HG02623 (cell line): ENCODE data around the gene PDAP1.
"Not testable (repeated sequence)": the region's sequence is repeated elsewhere in the genome, so short reads cannot be mapped to it uniquely, and the experiment has no call there.

Source experiments
- ATAC-seq: cut with Tn5 transposase; IDR thresholded peaks from one replicate; pipeline ENCODE4 v1.9.1; 2021; ENCODE audit warnings: moderate library complexity; ENCODE audit not compliant: unreplicated experiment

Gene PDAP1, protein sequence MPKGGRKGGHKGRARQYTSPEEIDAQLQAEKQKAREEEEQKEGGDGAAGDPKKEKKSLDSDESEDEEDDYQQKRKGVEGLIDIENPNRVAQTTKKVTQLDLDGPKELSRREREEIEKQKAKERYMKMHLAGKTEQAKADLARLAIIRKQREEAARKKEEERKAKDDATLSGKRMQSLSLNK

DNA sequence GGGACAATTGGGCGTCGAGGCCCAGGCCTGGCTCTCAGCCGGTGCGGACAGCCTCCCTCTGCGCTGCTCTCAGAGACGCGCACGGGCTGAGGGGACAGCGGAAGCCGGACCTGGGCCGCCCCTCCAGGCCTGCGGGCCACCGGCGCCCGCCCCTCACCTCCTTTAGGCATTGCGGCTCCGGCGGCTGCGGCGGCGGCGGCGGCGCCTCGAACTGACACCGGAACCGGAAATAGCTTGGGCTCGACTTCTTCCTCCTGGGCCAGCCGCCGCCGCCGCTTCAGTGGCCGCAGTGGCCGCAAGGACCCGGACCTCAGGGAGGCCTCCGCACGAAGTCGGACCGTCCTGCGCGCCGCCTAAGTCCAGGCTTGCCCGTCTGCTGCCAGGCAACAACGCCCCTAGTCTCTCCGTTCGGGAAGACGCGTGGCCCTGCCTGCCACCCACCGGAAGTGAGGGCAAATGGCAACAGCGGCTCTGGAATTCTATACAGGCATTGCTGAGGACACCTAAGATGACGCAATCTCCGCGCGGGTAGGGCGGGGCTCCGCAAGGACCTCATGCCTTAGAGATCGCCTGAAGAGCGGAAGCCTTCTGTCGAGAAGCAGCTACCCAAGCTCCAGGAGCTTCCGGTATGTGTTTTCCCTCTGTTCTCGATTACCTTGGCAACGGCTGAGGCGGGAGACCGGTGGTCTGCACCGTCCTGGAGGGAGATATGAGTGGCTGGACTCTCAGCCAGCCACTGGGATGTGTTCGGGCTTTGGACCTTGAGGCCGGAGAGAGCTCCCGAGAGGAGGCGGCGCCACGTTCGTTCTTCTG lies at the start of gene PDAP1, which contains the start of gene BUD31:
PDAP1 (minus strand) TSS at position 219 of the 813 bp plus-strand sequence; CDS start at position 170, 49 bp downstream.
BUD31 (plus strand) TSS at position 591 of the 813 bp plus-strand sequence. CDS start 2,124 bp downstream, outside the sequence.
- peak; percentile 75 for ATAC-seq

DNA sequence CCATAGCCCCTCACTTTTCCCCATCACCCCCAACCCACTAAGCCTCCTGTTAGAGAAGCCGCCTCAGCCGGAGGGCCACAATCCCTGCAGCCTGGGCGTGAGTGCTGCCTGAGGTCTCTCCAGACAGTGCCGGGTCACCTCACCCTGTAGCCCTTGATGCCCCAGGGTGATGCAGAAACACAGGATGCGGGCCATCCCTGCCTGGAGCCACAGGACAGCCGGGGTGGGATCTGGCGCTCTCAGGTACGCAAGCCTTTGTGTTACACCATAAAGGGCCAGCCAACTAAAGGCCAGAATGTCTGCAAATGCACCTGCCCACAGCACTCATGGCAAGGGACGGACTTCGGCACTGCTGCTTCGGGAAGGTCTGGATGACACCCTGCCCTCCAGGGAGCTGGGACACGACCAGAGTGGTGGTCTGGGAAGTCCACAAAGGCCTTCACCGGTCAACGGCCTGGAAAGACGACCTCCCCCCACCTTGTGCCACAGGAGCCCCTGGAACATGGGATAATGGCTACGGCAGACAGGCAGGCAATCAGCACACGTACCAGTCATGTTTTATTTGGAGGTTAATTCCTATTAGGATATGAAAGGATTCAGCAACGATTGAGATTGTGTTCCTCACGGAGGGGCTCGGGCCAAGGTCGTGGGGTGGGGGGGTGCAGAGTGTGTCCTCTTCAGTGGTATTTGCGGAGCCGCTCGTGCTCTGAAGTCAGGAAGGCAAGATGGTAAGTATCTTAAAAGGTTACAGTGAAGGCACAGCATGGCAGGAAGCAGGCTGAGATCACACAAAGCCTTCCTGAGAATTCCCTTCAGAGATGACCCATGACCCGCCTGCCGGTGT lies 49.5 kb upstream of the PDAP1 start:
- no peak for ATAC-seq

DNA sequence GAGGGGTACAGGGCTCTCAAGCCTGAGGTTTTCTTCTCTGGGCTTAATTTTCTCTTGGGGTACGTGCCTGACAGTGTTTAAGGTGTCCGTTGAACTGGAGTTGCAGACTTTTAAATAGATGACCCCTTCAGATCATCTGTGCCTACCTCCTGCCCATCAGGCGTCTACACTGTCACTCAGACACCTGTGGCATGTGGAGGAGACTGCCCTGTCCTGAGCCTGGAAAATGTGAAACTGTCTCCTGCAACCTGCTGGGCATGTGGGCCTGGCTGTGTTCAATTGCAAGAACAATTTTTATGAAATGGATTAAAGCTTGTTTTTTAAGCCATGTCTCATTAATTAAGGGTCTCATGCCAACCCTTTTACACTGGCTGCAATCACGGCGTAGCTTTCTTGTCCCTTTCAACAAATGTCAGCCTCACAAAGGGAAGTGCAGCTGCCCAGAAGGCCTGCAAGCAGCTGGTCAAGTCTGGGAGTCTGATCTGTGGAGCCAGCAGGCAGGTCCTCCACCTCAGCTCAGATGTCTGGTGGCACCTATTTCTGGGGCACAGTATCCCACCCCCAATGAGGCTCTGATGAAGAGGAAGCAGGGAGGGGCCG lies 48.8 kb upstream of the PDAP1 start:
- no peak for ATAC-seq

GRCh38 chr7:99456288-99456687 lies 47.9 kb upstream of the PDAP1 start:
- ATAC-seq, result no peak

- no peak for ATAC-seq
Observed at GRCh38 chr7:99455874-99456273, 47.5 kb upstream of the PDAP1 start.

DNA sequence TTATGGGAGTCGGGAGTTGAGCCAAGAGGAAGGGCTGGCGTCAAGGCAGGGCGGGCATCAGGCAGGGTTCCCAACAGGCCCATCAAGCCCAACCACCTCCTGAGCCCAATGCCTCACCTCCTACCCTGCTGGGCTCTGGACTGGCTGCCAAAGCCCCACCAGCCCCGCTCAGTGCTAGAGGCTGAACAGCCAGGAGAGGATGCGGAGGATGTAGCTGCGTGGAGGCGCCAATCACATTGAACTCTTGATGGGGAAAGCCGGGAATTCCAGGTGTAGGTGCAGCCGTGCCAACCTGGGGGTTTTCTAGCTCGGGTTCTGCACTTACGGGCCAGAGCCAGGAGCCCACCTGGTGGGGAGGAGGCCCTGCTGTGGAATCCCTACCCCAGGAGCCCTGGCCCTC lies 44.7 kb upstream of the PDAP1 start:
- no peak for ATAC-seq

DNA sequence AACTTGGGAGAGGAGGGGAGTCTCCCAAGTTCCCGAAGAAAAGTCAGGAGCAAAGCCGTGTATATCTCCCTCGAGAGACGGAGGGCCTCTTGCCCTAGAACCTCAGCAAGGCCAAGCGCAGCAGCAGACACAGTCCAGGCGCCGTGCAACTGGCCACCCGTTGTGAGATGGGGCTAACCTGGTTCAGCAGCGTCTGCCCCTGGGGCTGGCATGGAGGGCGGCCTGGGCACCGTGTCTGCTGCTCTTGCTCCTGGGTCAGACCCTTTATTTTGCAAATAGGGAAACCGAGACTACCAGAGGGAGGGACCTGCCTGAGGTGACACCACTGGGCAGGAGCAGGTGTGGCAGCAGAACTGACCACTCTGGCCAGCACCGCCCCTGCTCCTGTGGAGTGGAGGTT lies 44.1 kb upstream of the PDAP1 start:
- ATAC-seq, result no peak

GRCh38 chr7:99451936-99452335 lies 43.5 kb upstream of the PDAP1 start:
- ATAC-seq, result no peak

- no peak for ATAC-seq
Observed at GRCh38 chr7:99449326-99449725, 40.9 kb upstream of the PDAP1 start.

DNA sequence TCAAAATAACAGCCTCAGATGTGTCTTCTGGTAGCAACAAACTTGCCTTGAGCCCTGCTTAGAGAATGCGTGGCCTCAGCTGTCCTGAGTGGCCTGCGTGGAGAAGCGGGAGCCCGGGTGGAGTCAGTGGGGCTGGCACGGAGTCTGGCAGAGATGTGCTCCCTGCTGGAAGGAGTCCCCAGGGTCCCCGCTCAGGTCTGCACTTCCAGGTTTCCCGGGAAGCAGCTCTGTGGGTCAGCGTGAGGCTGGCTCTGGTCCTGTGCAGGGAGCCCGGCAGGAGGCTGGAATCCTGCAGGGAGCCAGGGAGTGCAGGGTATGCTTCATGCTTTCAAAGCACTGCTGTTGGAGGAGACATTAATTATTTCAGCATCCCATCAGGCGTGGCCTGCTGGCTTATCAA lies 40.5 kb upstream of the PDAP1 start:
- no peak for ATAC-seq

- no peak for ATAC-seq
Observed at GRCh38 chr7:99447943-99448342, 39.5 kb upstream of the PDAP1 start.

DNA sequence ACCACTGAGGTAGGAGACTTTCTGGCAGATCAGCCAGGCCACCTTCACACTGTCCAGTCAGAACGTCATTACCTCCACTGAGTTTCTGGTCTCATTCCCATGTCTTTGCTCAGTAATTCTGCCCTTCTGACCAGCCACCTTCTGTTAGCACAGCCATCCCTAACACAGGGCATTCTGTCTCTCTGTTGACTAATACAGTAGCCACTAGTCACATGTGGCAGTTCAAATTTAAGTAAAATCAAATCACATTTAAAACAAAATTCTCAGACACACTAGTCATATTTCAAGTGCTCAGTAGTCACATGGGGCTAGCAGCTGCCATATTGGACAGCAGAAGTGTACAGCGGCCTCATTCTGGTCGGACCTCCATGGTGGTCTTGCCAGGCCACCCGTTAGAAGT lies 37.7 kb upstream of the PDAP1 start:
- ATAC-seq, result no peak

DNA sequence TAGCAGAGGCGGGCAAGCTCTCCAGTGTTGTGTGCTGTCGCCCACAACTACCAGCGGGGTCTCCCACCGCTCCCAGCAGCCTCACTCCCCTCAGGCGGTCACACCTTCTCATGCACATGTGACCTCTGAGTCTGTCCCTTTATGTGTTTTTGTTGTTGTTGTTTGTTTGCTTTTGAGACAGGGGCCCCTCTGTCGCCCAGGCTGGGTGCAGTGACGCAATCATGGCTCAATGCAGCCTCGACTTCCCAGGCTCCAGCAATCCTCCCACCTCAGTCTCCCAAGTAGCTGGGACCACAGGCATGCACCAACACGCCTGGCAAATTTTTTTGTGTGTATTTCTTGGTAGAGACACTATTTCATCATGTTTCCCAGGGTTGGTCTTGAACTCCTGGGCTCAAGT lies 31.8 kb upstream of the PDAP1 start:
- no peak for ATAC-seq

DNA sequence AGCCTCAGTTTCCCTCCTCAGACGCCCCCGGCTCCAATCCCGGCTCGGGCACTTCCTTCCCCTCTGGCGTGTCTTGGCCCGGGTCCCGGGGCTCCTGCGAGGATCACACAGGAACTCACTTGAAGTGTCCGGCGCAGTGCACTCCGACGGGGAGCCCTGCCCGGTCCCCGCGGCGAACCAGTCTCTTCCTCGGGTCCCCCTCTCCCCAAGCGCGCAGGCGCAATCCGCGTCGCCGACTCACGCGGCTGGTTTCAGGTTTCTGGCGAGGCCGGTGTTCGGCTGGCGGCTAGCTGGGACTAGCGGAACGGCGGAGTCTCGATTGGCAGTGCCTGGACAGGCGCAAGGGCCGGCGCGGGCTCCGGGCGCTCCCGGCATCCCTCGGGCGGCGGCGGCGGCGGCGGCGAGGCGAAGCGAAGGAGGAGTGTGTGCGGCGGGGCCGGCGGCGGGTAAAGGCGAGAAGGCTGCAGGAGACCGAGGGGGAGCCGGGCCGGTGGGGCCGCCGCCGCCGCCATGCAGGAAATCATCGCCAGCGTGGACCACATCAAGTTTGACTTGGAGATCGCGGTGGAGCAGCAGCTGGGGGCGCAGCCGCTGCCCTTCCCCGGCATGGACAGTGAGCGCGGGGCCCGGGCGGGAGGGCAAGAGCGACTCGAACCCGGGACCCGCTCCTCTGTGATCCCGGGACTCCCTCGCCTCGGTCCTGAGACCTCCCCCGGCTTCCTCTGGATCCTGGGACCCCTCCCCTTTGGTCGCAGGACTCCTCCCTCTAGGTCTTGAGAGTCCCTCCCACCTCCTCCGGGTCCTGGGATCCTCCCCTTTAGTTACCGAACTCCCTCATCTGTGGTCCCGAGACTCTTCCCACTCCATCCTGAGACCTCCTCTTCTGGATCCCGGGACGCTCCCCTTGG lies 30.4 kb upstream of the PDAP1 start, which contains the start of the genes CPSF4 and PTCD1:
CPSF4 (plus strand) TSS at position 371 of the 908 bp plus-strand sequence; CDS start at position 511, 140 bp downstream.
PTCD1 (minus strand) TSS at position 226 of the 908 bp plus-strand sequence. CDS start 3,556 bp downstream, outside the sequence.
- peak; percentile 91 for ATAC-seq

- ATAC-seq, result no peak
Observed at GRCh38 chr7:99437946-99438572, 29.7 kb upstream of the PDAP1 start.

GRCh38 chr7:99433158-99433557 lies 24.8 kb upstream of the PDAP1 start:
- ATAC-seq, result no peak

DNA sequence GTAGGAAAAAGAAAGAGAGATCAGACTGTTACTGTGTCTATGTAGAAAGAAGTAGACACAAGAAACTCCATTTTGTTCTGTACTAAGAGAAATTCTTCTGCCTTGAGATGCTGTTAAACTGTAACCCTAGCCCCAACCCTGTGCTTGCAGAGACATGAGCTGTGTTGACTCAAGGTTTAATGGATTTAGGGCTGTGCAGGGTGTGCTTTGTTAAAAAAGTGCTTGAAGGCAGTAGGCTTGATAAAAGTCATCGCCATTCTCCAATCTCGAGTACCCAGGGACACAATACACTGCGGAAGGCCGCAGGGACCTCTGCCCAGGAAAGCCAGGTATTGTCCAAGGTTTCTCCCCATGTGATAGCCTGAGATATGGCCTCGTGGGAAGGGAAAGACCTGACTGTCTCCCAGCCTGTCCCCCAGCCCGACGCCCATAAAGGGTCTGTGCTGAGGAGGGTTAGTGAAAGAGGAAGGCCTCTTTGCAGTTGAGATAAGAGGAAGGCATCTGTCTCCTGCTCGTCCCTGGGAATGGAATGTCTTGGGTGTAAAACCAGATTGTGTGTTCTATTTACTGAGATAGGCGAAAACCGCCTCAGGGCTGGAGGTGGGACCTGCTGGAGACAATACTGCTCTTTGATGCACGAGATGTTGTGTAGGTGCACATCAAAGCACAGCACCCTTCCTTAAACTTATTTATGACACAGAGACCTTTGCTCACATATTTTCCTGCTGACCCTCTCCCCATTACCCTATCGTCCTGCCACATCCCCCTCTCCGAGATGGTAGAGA lies 23.6 kb upstream of the PDAP1 start:
- not testable (repeated sequence) for ATAC-seq

- no peak for ATAC-seq
Observed at GRCh38 chr7:99429756-99430155, 21.4 kb upstream of the PDAP1 start.
